Measurements from ENCODE around the gene OR10AD1. TPM values are rescaled to one million over a fixed set of nuclear protein-coding genes. Genes with fewer than 3 reads are reported as not detected.
A peak's percentile ranks its signal among the peaks of the same experiment; 100 is the strongest.
"Not testable (repeated sequence)": the region's sequence is repeated elsewhere in the genome, so short reads cannot be mapped to it uniquely, and the experiment has no call there.

The OR10AD1 gene
- total RNA-seq, 1 donor from 2014 or later = not detected

GRCh38 chr12:48156652-48157017, 46.5 kb downstream of the OR10AD1 start:
- H3K4me3 Mint-ChIP-seq = peak overlapping the region; percentile 95
- peaks cover 5% of the 10 kb centered on the region for H3K4me1 ChIP-seq
- no peaks in the 10 kb centered on the region for H3K27me3 ChIP-seq
- H3K4me2 ChIP-seq = peak overlapping the region; percentile 82
- H3K36me3 Mint-ChIP-seq = peaks cover 2% of the 10 kb centered on the region
- peak overlapping the region; percentile 69 for H3K4me3 ChIP-seq
- no peak overlapping the region for H3K9ac ChIP-seq
- H2AFZ ChIP-seq (replicated peaks) = peak overlapping the region; percentile 94
- no peaks in the 10 kb centered on the region for H3K9me3 Mint-ChIP-seq
- peak overlapping the region; percentile 60 for H3K27ac Mint-ChIP-seq
- no peaks in the 10 kb centered on the region for H3K9me3 ChIP-seq (ENCODE audit: low read depth)
- no peaks in the 10 kb centered on the region for H3K79me2 ChIP-seq (ENCODE audit: low read depth)
- peaks cover 17% of the 10 kb centered on the region for H3K4me1 Mint-ChIP-seq
- H4K20me1 ChIP-seq (ENCODE audit: low read depth) = no peaks in the 10 kb centered on the region
- peaks cover 3% of the 10 kb centered on the region for H3K27me3 Mint-ChIP-seq (ENCODE audit: insufficient read depth, low read depth)
- TF ChIP-seq CTCF (IDR thresholded peaks at IDR 0.05) (no peak), EZH2 (IDR thresholded peaks at IDR 0.05) (no peak), EZH2phosphoT487 (IDR thresholded peaks at IDR 0.05) (no peak)
- no peak overlapping the region for H3K27ac ChIP-seq
- no peaks in the 10 kb centered on the region for H3K36me3 ChIP-seq
- peaks cover 14% of the 10 kb centered on the region for H3F3A ChIP-seq (ENCODE audit: low read depth)
- no peak for DNase-seq (ENCODE audit: low spot score)

GRCh38 chr12:48155786-48156185, 47.3 kb downstream of the OR10AD1 start:
- H2AFZ ChIP-seq (replicated peaks); H3K4me2 ChIP-seq; H3K9ac ChIP-seq; H3K9me3 ChIP-seq (ENCODE audit: low read depth); H3K4me3 ChIP-seq; H3K27me3 Mint-ChIP-seq (ENCODE audit: insufficient read depth, low read depth); H3K79me2 ChIP-seq (ENCODE audit: low read depth); H3K36me3 ChIP-seq; H3K4me1 ChIP-seq; H3K27ac Mint-ChIP-seq; H3K27ac ChIP-seq; H3K9me3 Mint-ChIP-seq; H4K20me1 ChIP-seq (ENCODE audit: low read depth); DNase-seq (ENCODE audit: low spot score); H3K27me3 ChIP-seq; H3K36me3 Mint-ChIP-seq: not testable (repeated sequence)
- Mint-ChIP-seq H3K4me1 (peaks cover 17% of the 10 kb centered on the region), H3K4me3 (peak overlapping the region; percentile 95)
- peaks cover 14% of the 10 kb centered on the region for H3F3A ChIP-seq (ENCODE audit: low read depth)

Other genes with a start within 250 kb of the OR10AD1 start
- gene TMEM106C, start 239.7 kb downstream of the OR10AD1 start, total RNA-seq (ENCODE audit: low replicate concordance) = 87.5 and 115 TPM in 2 replicates
- 69.1 and 330 TPM in 2 replicates for gene COL2A1, start 198.8 kb downstream of the OR10AD1 start, total RNA-seq (ENCODE audit: low replicate concordance)
- 37.6 and 89.9 TPM in 2 replicates for gene SENP1, start 97.2 kb downstream of the OR10AD1 start, total RNA-seq (ENCODE audit: low replicate concordance)
- gene PFKM, start 83.9 kb downstream of the OR10AD1 start, total RNA-seq (ENCODE audit: low replicate concordance) = 128 and 161 TPM in 2 replicates
- 4.2 and 5.9 TPM in 2 replicates for gene ASB8, start 45.8 kb downstream of the OR10AD1 start, total RNA-seq (ENCODE audit: low replicate concordance)
- gene CCDC184, start 19.6 kb downstream of the OR10AD1 start, total RNA-seq (ENCODE audit: low replicate concordance) = 0.28 and 1.1 TPM in 2 replicates
- gene ZNF641, start 147.6 kb upstream of the OR10AD1 start, total RNA-seq (ENCODE audit: low replicate concordance) = 13.3 and 21.7 TPM in 2 replicates

Data from neural progenitor cell (in vitro differentiated cells).